H9 (cell line): ENCODE measurements around the gene RAB7B. TPM values are rescaled to one million over a fixed set of nuclear protein-coding genes. Genes with fewer than 3 reads are reported as not detected.

Source experiments
- DNase-seq: peaks from one replicate; pipeline ENCODE4 v3.0.0-alpha.2; 2017
- H2AFZ ChIP-seq: one replicate; pipeline ENCODE4 v1.6.1; 2013; ENCODE audit warnings: mild to moderate bottlenecking, low read length, control low read depth, moderate library complexity
- H2AK5ac ChIP-seq: 2 replicates; pipeline ENCODE4 v1.6.1; 2013; ENCODE audit warnings: low read length, control low read depth, mixed read lengths; ENCODE audit not compliant: insufficient read length
- H2BK120ac ChIP-seq: one replicate; pipeline ENCODE4 v1.6.1; 2013; ENCODE audit warnings: low read depth, mild to moderate bottlenecking, low read length, control low read depth, inconsistent platforms; ENCODE audit not compliant: poor library complexity, severe bottlenecking
- H2BK12ac ChIP-seq: 2 replicates; pipeline ENCODE4 v1.6.1; 2013; ENCODE audit warnings: low read length, control low read depth, mixed read lengths, low read depth; ENCODE audit not compliant: insufficient read length
- H2BK15ac ChIP-seq: 2 replicates; pipeline ENCODE4 v1.6.1; 2013; ENCODE audit warnings: low read depth, low read length, control low read depth
- H2BK20ac ChIP-seq: one replicate; pipeline ENCODE4 v1.6.1; 2013; ENCODE audit warnings: low read depth, mild to moderate bottlenecking, low read length, control low read depth, inconsistent platforms; ENCODE audit not compliant: poor library complexity, severe bottlenecking
- H2BK5ac ChIP-seq: 2 replicates; pipeline ENCODE4 v1.6.1; 2013; ENCODE audit warnings: low read length, control low read depth, mixed read lengths; ENCODE audit not compliant: insufficient read length
- H3K14ac ChIP-seq: 2 replicates; pipeline ENCODE4 v1.6.1; 2013; ENCODE audit warnings: low read length, control low read depth; ENCODE audit not compliant: insufficient read depth
- H3K18ac ChIP-seq: 2 replicates; pipeline ENCODE4 v1.6.1; 2013; ENCODE audit warnings: low read depth, mild to moderate bottlenecking, mixed read lengths, low read length, control low read depth; ENCODE audit not compliant: insufficient read length
- H3K23ac ChIP-seq: 2 replicates; pipeline ENCODE4 v1.6.1; 2013; ENCODE audit warnings: low read length, control low read depth, mixed read lengths, low read depth; ENCODE audit not compliant: insufficient read length
- H3K23me2 ChIP-seq: 2 replicates; pipeline ENCODE4 v1.6.1; 2013; ENCODE audit warnings: low read depth, mild to moderate bottlenecking, mixed read lengths, low read length, control low read depth; ENCODE audit not compliant: insufficient read length, poor library complexity, severe bottlenecking
- H3K27ac ChIP-seq: 2 replicates; pipeline ENCODE4 v1.5.1; 2013; ENCODE audit warnings: low read length, control low read depth, mixed read lengths, low read depth; ENCODE audit not compliant: insufficient read length
- H3K27me3 ChIP-seq: 2 replicates; pipeline ENCODE4 v1.6.1; 2013; ENCODE audit warnings: low read length, control low read depth, inconsistent platforms; ENCODE audit not compliant: insufficient read depth
- H3K4ac ChIP-seq: 2 replicates; pipeline ENCODE4 v1.6.1; 2013; ENCODE audit warnings: low read depth, mild to moderate bottlenecking, control low read depth, inconsistent platforms, low read length, moderate library complexity
- H3K4me1 ChIP-seq: 2 replicates; pipeline ENCODE4 v1.6.1; 2013; ENCODE audit warnings: low read length, control low read depth, inconsistent platforms; ENCODE audit not compliant: insufficient read depth
- H3K4me2 ChIP-seq: 2 replicates; pipeline ENCODE4 v1.6.1; 2013; ENCODE audit warnings: low read length, control low read depth, mixed read lengths; ENCODE audit not compliant: insufficient read length, insufficient read depth
- H3K56ac ChIP-seq: 2 replicates; pipeline ENCODE4 v1.6.1; 2013; ENCODE audit warnings: low read depth, mild to moderate bottlenecking, mixed read lengths, low read length, control low read depth; ENCODE audit not compliant: insufficient read length
- H3K79me1 ChIP-seq: 2 replicates; pipeline ENCODE4 v1.6.1; 2013; ENCODE audit warnings: low read depth, mild to moderate bottlenecking, moderate library complexity, low read length, control low read depth, inconsistent platforms; ENCODE audit not compliant: insufficient read depth, poor library complexity, severe bottlenecking
- H3K79me2 ChIP-seq: 2 replicates; pipeline ENCODE4 v1.6.1; 2013; ENCODE audit warnings: low read length, control low read depth, inconsistent platforms; ENCODE audit not compliant: insufficient read depth
- H3K9ac ChIP-seq: 2 replicates; pipeline ENCODE4 v1.6.1; 2013; ENCODE audit warnings: low read length, control low read depth, mixed read lengths; ENCODE audit not compliant: insufficient read length; ENCODE audit errors: extremely low read depth
- H3K9me3 ChIP-seq: one replicate; pipeline ENCODE4 v1.6.1; 2013; ENCODE audit warnings: low read depth, low read length, inconsistent platforms; ENCODE audit not compliant: control insufficient read depth
- H3T11ph ChIP-seq: one replicate; pipeline ENCODE4 v1.6.1; 2013; ENCODE audit warnings: mild to moderate bottlenecking, low read length, control low read depth, inconsistent platforms
- H4K20me1 ChIP-seq: one replicate; pipeline ENCODE4 v1.6.1; 2013; ENCODE audit not compliant: control insufficient read depth, insufficient read length, insufficient read depth
- H4K5ac ChIP-seq: 2 replicates; pipeline ENCODE4 v1.6.1; 2013; ENCODE audit warnings: low read depth, mild to moderate bottlenecking, mixed read lengths, low read length, control low read depth; ENCODE audit not compliant: insufficient read length
- H4K8ac ChIP-seq: replicated peaks from 2 replicates; pipeline ENCODE4 v1.6.1; 2013; ENCODE audit warnings: low read length, control low read depth, mixed read lengths, low read depth; ENCODE audit not compliant: insufficient read length
- H4K91ac ChIP-seq: 2 replicates; pipeline ENCODE4 v1.6.1; 2013; ENCODE audit warnings: low read depth, mild to moderate bottlenecking, moderate library complexity, mixed read lengths, low read length, control low read depth; ENCODE audit not compliant: insufficient read length
- H3K27ac Mint-ChIP-seq, 3 experiments: 2 replicates in 2 of 3; 3 replicates in 1 of 3; pipeline ENCODE4 v1.8.0; 2020 to 2021; ENCODE audit warnings: mixed read lengths in 3 of 3, mild to moderate bottlenecking in 1 of 3, moderate library complexity in 1 of 3
- H3K27me3 Mint-ChIP-seq: 2 replicates; pipeline ENCODE4 v1.8.0; 2021; ENCODE audit warnings: low read depth, mild to moderate bottlenecking, moderate library complexity, mixed read lengths
- H3K36me3 Mint-ChIP-seq, 3 experiments: 2 replicates in 2 of 3; 3 replicates in 1 of 3; pipeline ENCODE4 v1.8.0; 2020 to 2021; ENCODE audit warnings: low read depth in 3 of 3, mixed read lengths in 3 of 3; ENCODE audit not compliant: insufficient read depth in 1 of 3
- H3K4me1 Mint-ChIP-seq, 2 experiments: 2 replicates each; pipeline ENCODE4 v1.8.0; 2020; ENCODE audit warnings: mixed read lengths in 2 of 2
- H3K4me3 Mint-ChIP-seq, 2 experiments: 2 replicates in 1 of 2; 3 replicates in 1 of 2; pipeline ENCODE4 v1.8.0; 2020 to 2021; ENCODE audit warnings: mild to moderate bottlenecking in 2 of 2, mixed read lengths in 2 of 2, moderate library complexity in 1 of 2
- H3K9me3 Mint-ChIP-seq, 2 experiments: 2 replicates in 1 of 2; 3 replicates in 1 of 2; pipeline ENCODE4 v1.8.0; 2020; ENCODE audit warnings: mild to moderate bottlenecking in 2 of 2, mixed read lengths in 2 of 2, moderate library complexity in 1 of 2
- WGBS: extraction: QIAGEN DNeasy Blood & Tissue Kit; methylation state at CpG from one replicate; pipeline ENCODE4 v1.1.7; 2013; ENCODE audit warnings: missing lambda C conversion rate, low lambda C conversion rate, mixed read lengths; ENCODE audit not compliant: insufficient read length; ENCODE audit errors: extremely low coverage; 5-methylcytosine and 5-hydroxymethylcytosine counted together
- total RNA-seq: library from RNA; stranded (reverse); gene quantifications from 2 replicates; pipeline ENCODE4 v1.2.1, GENCODE V29; 2021
- TF ChIP-seq, protein P1 (sequence below): fragments of 200-600 bp; sonication (generic); conservative IDR thresholded peaks from 3 replicates; pipeline ENCODE4 v1.8.0; 2021; ENCODE audit warnings: antibody characterized with exemption, mild to moderate bottlenecking

The RAB7B gene
- total RNA-seq, 1 experiment from 2014 or later = 0.68 TPM

DNA sequence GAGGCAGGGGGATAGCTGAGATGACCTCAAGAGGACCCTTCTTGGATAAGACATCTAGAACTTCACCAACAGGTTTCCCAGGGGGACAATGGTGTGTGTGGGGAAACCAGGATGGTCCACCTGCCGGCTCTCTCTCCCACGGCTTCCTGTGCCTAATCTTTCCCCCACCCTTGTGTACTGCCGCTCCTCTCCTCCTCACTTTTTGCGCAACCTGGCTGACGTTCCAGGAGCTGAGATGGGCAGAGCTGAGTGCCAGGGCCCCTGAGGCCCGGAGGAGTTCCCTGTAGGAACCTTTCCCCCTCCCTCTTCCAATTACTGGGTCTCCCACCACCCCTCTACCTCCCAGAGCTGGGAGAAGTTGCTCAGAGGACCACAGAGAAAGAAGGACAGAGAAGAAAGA, 66.9 kb downstream of the RAB7B start:
- no peak overlapping the region for H4K8ac ChIP-seq
- H3K9ac ChIP-seq = no peak overlapping the region
- WGBS = no CpG with 5 or more reads among the region's 6 CpGs
- no peak overlapping the region for H2BK120ac ChIP-seq
- no peak overlapping the region for H4K5ac ChIP-seq
- no peak overlapping the region for H4K91ac ChIP-seq
- no peak overlapping the region for H2BK20ac ChIP-seq
- H3K14ac ChIP-seq = no peak overlapping the region
- H3K79me1 ChIP-seq = no peaks in the 10 kb centered on the region
- H4K20me1 ChIP-seq = no peaks in the 10 kb centered on the region
- TF ChIP-seq, protein P1, sequence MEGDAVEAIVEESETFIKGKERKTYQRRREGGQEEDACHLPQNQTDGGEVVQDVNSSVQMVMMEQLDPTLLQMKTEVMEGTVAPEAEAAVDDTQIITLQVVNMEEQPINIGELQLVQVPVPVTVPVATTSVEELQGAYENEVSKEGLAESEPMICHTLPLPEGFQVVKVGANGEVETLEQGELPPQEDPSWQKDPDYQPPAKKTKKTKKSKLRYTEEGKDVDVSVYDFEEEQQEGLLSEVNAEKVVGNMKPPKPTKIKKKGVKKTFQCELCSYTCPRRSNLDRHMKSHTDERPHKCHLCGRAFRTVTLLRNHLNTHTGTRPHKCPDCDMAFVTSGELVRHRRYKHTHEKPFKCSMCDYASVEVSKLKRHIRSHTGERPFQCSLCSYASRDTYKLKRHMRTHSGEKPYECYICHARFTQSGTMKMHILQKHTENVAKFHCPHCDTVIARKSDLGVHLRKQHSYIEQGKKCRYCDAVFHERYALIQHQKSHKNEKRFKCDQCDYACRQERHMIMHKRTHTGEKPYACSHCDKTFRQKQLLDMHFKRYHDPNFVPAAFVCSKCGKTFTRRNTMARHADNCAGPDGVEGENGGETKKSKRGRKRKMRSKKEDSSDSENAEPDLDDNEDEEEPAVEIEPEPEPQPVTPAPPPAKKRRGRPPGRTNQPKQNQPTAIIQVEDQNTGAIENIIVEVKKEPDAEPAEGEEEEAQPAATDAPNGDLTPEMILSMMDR = no peak
- no peaks in the 10 kb centered on the region for H3K23me2 ChIP-seq
- no peak overlapping the region for H3K56ac ChIP-seq
- H3T11ph ChIP-seq = no peak overlapping the region
- no peak overlapping the region for H2BK15ac ChIP-seq
- Mint-ChIP-seq H3K4me3 (no peak overlapping the region), H3K27me3 (peaks cover 16% of the 10 kb centered on the region), H3K4me1 (peaks cover 45 to 50% of the 10 kb centered on the region in 2 experiments), H3K9me3 (no peaks in the 10 kb centered on the region; a peak in 1 of 5 replicates), H3K36me3 (no peaks in the 10 kb centered on the region), H3K27ac (peak overlapping the region in 1 of 3 experiments; percentile 17; a peak in 1 of 7 replicates)
- no peak for DNase-seq
- no peak overlapping the region for H2AK5ac ChIP-seq
- H3K4me1 ChIP-seq = peaks cover 10% of the 10 kb centered on the region; the same call in 1 of the 2 replicates
- H3K23ac ChIP-seq = no peak overlapping the region
- no peak overlapping the region for H3K4me2 ChIP-seq
- no peak overlapping the region for H2BK5ac ChIP-seq
- H2AFZ ChIP-seq = no peak overlapping the region
- no peaks in the 10 kb centered on the region for H3K27me3 ChIP-seq
- H3K79me2 ChIP-seq = no peaks in the 10 kb centered on the region
- H2BK12ac ChIP-seq = no peak overlapping the region
- H3K9me3 ChIP-seq = no peaks in the 10 kb centered on the region
- H3K4ac ChIP-seq = no peak overlapping the region
- no peak overlapping the region for H3K27ac ChIP-seq
- no peak overlapping the region for H3K18ac ChIP-seq
